HepG2 (cell line): ENCODE results near the gene MLLT11. TPM values are rescaled to one million over a fixed set of nuclear protein-coding genes. Genes with fewer than 3 reads are reported as not detected.

Source experiments
- FOSL1 ChIP-seq: sonication (generic); formaldehyde crosslinking; IDR thresholded peaks from 2 replicates; pipeline ENCODE4 v1.9.0; 2021; ENCODE audit warnings: missing genetic modification reagents, borderline replicate concordance
- HNRNPK ChIP-seq: fragments of 200-400 bp; formaldehyde crosslinking; IDR thresholded peaks from 2 replicates; pipeline ENCODE4 v1.6.1; 2018; ENCODE audit warnings: low read length, low read depth, moderate library complexity, mild to moderate bottlenecking; ENCODE audit not compliant: poor library complexity, severe bottlenecking
- LCORL ChIP-seq, 2 experiments: fragments of 450-650 bp in 1 of 2; sonication (generic) in 1 of 2; formaldehyde crosslinking in 1 of 2; IDR thresholded peaks; 2 replicates each; pipeline versions ENCODE4 v1.5.0 to v1.6.1; 2017 to 2020; ENCODE audit warnings: antibody characterized with exemption in 1 of 2, missing genetic modification reagents in 1 of 2
- NR2F1 ChIP-seq, 2 experiments: fragments of 450-650 bp in 1 of 2; formaldehyde crosslinking in 1 of 2; IDR thresholded peaks; 2 replicates each; pipeline versions ENCODE4 v1.5.0 to v1.6.1; 2016 to 2020; ENCODE audit warnings: mild to moderate bottlenecking in 1 of 2, missing compliant biosample characterization in 1 of 2, missing genetic modification reagents in 1 of 2, moderate library complexity in 1 of 2
- NR3C1 ChIP-seq: sonication (generic); formaldehyde crosslinking; IDR thresholded peaks from 2 replicates; pipeline ENCODE4 v1.4.0; 2020; ENCODE audit warnings: missing genetic modification reagents
- PCBP2 ChIP-seq: fragments of 200-400 bp; formaldehyde crosslinking; optimal IDR thresholded peaks from 2 replicates; pipeline ENCODE3; 2018; ENCODE audit warnings: low read length, low read depth; ENCODE audit not compliant: poor library complexity, severe bottlenecking
- RXRB ChIP-seq: IDR thresholded peaks from 2 replicates; pipeline ENCODE4 v1.6.1; 2016; ENCODE audit warnings: borderline replicate concordance, missing genetic modification reagents, missing compliant biosample characterization
- ZFY ChIP-seq: sonication (generic); formaldehyde crosslinking; IDR thresholded peaks from 2 replicates; pipeline ENCODE4 v1.4.0; 2020; ENCODE audit warnings: missing genetic modification reagents
- ZNF296 ChIP-seq: sonication (generic); formaldehyde crosslinking; conservative IDR thresholded peaks from 2 replicates; pipeline ENCODE4 v1.5.0; 2020; ENCODE audit warnings: mild to moderate bottlenecking, missing genetic modification reagents
- ZNF367 ChIP-seq: sonication (generic); formaldehyde crosslinking; IDR thresholded peaks from 2 replicates; pipeline ENCODE4 v1.4.0; 2020; ENCODE audit warnings: missing genetic modification reagents, borderline replicate concordance
- ZNF460 ChIP-seq: sonication (generic); formaldehyde crosslinking; IDR thresholded peaks from 2 replicates; pipeline ENCODE4 v1.5.1; 2020; ENCODE audit warnings: missing genetic modification reagents, mild to moderate bottlenecking, borderline replicate concordance
- ZNF567 ChIP-seq: sonication (generic); formaldehyde crosslinking; IDR thresholded peaks from 2 replicates; pipeline ENCODE4 v1.8.1; 2023; ENCODE audit warnings: mild to moderate bottlenecking, missing genetic modification reagents, borderline replicate concordance
- ZNF660 ChIP-seq: sonication (generic); formaldehyde crosslinking; IDR thresholded peaks from 2 replicates; pipeline ENCODE4 v1.5.1; 2020; ENCODE audit warnings: mild to moderate bottlenecking, low read depth, missing genetic modification reagents, borderline replicate concordance
- ZNF83 ChIP-seq: sonication (generic); formaldehyde crosslinking; IDR thresholded peaks from 2 replicates; pipeline ENCODE4 v1.4.0; 2020; ENCODE audit warnings: missing genetic modification reagents, mild to moderate bottlenecking, borderline replicate concordance
- ZNF850 ChIP-seq: sonication (generic); formaldehyde crosslinking; conservative IDR thresholded peaks from 2 replicates; pipeline ENCODE4 v1.9.0; 2021; ENCODE audit warnings: mild to moderate bottlenecking, missing genetic modification reagents
- ZNF879 ChIP-seq: sonication (generic); formaldehyde crosslinking; IDR thresholded peaks from 2 replicates; pipeline ENCODE4 v1.8.1; 2023; ENCODE audit warnings: missing genetic modification reagents
- polyA plus RNA-seq, 8 experiments: library from polyadenylated mRNA; depleted of rRNA in 3 of 8; stranded (reverse) in 7 of 8; unstranded in 1 of 8; fragments of >200 nt; fragmentation: Illumina TruSeq in 4 of 8; extraction: Trizol in 4 of 8; gene quantifications; 2 replicates each; pipeline versions ENCODE4 v1.2.1 to v1.2.3, GENCODE V29; 2011 to 2016; ENCODE audit warnings: low read depth in 4 of 8, missing spikeins in 1 of 8, mixed read lengths in 1 of 8; ENCODE audit not compliant: insufficient read depth in 1 of 8
- total RNA-seq, 5 experiments: library from RNA; depleted of rRNA; stranded (reverse); fragments of >200 nt; fragmentation: Illumina TruSeq; extraction: Trizol; gene quantifications; 2 replicates each; pipeline ENCODE4 v1.2.3, GENCODE V29; 2016; ENCODE audit warnings: low read depth in 1 of 5
- TF ChIP-seq, protein P1 (sequence below): sonication (generic); formaldehyde crosslinking; IDR thresholded peaks from 2 replicates; pipeline ENCODE4 v1.4.0; 2020; ENCODE audit warnings: missing genetic modification reagents
- TF ChIP-seq, protein P2 (sequence below): sonication (generic); formaldehyde crosslinking; conservative IDR thresholded peaks from 2 replicates; pipeline ENCODE4 v1.4.0; 2020; ENCODE audit warnings: missing genetic modification reagents
- TF ChIP-seq, protein P3 (sequence below): sonication (generic); formaldehyde crosslinking; IDR thresholded peaks from 2 replicates; pipeline ENCODE4 v1.5.0; 2020; ENCODE audit warnings: missing genetic modification reagents
- TF ChIP-seq, protein P4 (sequence below): sonication (generic); formaldehyde crosslinking; IDR thresholded peaks from 2 replicates; pipeline ENCODE4 v1.8.0; 2022; ENCODE audit warnings: mild to moderate bottlenecking, missing genetic modification reagents, moderate library complexity

The MLLT11 gene
- total and polyA plus RNA-seq, 2 of the 13 experiments (the other 11 are each of a cell fraction or from before 2014, with no cell fraction given): 0.21 to 0.22 TPM

DNA sequence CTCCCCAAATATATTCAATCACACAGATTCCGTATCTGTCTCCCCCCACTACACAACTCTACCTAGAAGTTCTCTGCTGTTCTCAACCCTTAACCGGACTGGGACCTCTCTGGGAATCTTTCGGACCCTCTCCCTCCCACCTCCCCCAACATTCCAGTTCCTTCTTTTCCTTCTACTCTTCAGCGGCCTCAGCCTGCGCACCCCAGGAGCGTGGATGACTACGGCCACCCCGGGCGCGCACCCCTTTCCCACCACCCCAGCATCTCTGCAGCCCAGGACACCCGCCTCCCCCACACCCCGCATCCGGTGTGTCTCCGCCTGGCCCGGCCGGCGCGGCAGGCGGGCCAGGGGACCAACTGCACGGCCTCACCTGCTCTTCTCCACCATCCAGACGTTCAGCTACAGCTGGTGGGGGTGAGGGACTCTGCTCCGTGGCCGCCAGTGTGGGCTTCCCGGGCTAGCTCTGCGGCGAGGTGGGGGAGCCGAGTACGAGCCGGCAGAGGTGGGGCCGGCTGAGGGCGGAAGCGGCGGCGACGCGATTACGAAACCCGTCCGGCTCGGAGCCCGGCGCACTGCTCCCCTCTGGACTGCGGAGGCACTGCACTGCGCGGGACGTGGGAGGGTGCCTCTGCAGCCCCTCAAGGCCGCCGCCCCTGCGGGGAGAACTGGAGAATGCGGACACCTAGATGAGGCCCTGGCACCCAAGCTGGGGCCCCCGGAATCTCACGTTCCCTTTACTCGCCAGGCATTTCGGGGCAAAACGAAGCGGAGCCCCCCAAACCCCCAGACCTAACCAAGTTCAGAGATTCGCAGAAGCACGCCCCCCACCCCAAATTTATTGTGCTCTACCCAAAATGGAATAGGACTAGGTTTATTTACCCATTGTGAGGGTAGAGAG lies 839 bp upstream of the MLLT11 start, which contains the start of gene CDC42SE1 (continued):
- TF ChIP-seq ZNF567 (no peak), FOSL1 (no peak), RXRB (CRISPR knock-in tag) (peak; percentile 69; the same call in 1 of the 2 replicates), LCORL (IDR thresholded peaks at IDR 0.05) (no peak), LCORL (CRISPR knock-in tag; IDR thresholded peaks at IDR 0.05) (peak; percentile 74; the same call in 1 of the 2 replicates), PCBP2 (no peak), NR3C1 (CRISPR knock-in tag) (no peak), HNRNPK (peak; percentile 69), ZNF660 (no peak), ZNF83 (CRISPR knock-in tag) (no peak), ZNF367 (CRISPR knock-in tag) (no peak), ZNF296 (CRISPR knock-in tag) (no peak), ZNF460 (CRISPR knock-in tag) (no peak; the same call in 1 of the 2 replicates), ZFY (CRISPR knock-in tag) (peak; percentile 68), ZNF879 (no peak), ZNF850 (no peak), NR2F1 (CRISPR knock-in tag; IDR thresholded peaks at IDR 0.05) (no peak)
- TF ChIP-seq, protein P1, sequence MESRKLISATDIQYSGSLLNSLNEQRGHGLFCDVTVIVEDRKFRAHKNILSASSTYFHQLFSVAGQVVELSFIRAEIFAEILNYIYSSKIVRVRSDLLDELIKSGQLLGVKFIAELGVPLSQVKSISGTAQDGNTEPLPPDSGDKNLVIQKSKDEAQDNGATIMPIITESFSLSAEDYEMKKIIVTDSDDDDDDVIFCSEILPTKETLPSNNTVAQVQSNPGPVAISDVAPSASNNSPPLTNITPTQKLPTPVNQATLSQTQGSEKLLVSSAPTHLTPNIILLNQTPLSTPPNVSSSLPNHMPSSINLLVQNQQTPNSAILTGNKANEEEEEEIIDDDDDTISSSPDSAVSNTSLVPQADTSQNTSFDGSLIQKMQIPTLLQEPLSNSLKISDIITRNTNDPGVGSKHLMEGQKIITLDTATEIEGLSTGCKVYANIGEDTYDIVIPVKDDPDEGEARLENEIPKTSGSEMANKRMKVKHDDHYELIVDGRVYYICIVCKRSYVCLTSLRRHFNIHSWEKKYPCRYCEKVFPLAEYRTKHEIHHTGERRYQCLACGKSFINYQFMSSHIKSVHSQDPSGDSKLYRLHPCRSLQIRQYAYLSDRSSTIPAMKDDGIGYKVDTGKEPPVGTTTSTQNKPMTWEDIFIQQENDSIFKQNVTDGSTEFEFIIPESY (CRISPR knock-in tag): 0 out of 2 replicates have a peak, but pooled peaks have one; percentile 29
- TF ChIP-seq, protein P2, sequence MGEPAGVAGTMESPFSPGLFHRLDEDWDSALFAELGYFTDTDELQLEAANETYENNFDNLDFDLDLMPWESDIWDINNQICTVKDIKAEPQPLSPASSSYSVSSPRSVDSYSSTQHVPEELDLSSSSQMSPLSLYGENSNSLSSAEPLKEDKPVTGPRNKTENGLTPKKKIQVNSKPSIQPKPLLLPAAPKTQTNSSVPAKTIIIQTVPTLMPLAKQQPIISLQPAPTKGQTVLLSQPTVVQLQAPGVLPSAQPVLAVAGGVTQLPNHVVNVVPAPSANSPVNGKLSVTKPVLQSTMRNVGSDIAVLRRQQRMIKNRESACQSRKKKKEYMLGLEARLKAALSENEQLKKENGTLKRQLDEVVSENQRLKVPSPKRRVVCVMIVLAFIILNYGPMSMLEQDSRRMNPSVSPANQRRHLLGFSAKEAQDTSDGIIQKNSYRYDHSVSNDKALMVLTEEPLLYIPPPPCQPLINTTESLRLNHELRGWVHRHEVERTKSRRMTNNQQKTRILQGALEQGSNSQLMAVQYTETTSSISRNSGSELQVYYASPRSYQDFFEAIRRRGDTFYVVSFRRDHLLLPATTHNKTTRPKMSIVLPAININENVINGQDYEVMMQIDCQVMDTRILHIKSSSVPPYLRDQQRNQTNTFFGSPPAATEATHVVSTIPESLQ: 0 out of 2 replicates have a peak, but pooled peaks have one; percentile 78
- TF ChIP-seq, protein P3, sequence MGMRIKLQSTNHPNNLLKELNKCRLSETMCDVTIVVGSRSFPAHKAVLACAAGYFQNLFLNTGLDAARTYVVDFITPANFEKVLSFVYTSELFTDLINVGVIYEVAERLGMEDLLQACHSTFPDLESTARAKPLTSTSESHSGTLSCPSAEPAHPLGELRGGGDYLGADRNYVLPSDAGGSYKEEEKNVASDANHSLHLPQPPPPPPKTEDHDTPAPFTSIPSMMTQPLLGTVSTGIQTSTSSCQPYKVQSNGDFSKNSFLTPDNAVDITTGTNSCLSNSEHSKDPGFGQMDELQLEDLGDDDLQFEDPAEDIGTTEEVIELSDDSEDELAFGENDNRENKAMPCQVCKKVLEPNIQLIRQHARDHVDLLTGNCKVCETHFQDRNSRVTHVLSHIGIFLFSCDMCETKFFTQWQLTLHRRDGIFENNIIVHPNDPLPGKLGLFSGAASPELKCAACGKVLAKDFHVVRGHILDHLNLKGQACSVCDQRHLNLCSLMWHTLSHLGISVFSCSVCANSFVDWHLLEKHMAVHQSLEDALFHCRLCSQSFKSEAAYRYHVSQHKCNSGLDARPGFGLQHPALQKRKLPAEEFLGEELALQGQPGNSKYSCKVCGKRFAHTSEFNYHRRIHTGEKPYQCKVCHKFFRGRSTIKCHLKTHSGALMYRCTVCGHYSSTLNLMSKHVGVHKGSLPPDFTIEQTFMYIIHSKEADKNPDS (CRISPR knock-in tag): no peak
- TF ChIP-seq, protein P4, sequence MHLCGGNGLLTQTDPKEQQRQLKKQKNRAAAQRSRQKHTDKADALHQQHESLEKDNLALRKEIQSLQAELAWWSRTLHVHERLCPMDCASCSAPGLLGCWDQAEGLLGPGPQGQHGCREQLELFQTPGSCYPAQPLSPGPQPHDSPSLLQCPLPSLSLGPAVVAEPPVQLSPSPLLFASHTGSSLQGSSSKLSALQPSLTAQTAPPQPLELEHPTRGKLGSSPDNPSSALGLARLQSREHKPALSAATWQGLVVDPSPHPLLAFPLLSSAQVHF (CRISPR knock-in tag): no peak
